ENCODE results near the gene SIRT2.

Gene SIRT2

DNA sequence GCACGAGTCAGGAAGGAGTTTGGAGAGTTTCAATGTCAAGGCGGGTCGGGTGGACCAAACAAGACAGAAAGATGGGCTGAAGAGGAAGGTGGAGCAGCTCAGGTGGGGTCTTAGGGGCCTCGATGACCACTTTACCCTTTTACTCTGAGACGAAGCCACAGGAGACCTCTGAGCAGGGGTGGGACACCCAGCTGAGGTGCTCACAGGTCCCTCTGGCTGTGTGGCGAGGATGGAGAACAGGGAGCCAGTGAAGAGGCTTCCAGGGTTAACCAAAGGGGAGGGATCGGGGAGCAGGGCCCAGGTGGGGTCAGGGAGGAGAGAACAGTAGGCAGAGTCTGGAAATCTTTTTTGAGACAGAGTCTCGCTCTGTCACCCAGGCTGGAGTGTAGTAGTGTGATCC, 14.5 kb upstream of the SIRT2 start:
- TF ChIP-seq EZH2phosphoT487 (conservative IDR thresholded peaks at IDR 0.05; ENCODE audit: low read length) = no peak
- TF ChIP-seq, protein P1, sequence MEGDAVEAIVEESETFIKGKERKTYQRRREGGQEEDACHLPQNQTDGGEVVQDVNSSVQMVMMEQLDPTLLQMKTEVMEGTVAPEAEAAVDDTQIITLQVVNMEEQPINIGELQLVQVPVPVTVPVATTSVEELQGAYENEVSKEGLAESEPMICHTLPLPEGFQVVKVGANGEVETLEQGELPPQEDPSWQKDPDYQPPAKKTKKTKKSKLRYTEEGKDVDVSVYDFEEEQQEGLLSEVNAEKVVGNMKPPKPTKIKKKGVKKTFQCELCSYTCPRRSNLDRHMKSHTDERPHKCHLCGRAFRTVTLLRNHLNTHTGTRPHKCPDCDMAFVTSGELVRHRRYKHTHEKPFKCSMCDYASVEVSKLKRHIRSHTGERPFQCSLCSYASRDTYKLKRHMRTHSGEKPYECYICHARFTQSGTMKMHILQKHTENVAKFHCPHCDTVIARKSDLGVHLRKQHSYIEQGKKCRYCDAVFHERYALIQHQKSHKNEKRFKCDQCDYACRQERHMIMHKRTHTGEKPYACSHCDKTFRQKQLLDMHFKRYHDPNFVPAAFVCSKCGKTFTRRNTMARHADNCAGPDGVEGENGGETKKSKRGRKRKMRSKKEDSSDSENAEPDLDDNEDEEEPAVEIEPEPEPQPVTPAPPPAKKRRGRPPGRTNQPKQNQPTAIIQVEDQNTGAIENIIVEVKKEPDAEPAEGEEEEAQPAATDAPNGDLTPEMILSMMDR (IDR thresholded peaks at IDR 0.05; ENCODE audit: insufficient read depth, low read length, poor library complexity, severe bottlenecking) = no peak
- Histone ChIP-seq H3K27me3 (ENCODE audit: low read length) (no peaks in the 10 kb centered on the region), H3F3A (ENCODE audit: insufficient read depth) (no peaks in the 10 kb centered on the region), H3K4me2 (ENCODE audit: low read depth, low read length, poor library complexity, severe bottlenecking) (no peak overlapping the region), H3K79me2 (ENCODE audit: insufficient read depth, low read length) (no peaks in the 10 kb centered on the region), H2AFZ (ENCODE audit: low read depth, low read length, severe bottlenecking) (no peak overlapping the region), H4K20me1 (ENCODE audit: low read depth, low read length) (no peaks in the 10 kb centered on the region), H3K9me3 (ENCODE audit: insufficient read depth, low read length) (no peaks in the 10 kb centered on the region), H3K36me3 (ENCODE audit: low read length) (no peaks in the 10 kb centered on the region), H3K4me3 (ENCODE audit: insufficient read depth, low read length, poor library complexity, severe bottlenecking) (no peak overlapping the region), H3K9ac (ENCODE audit: low read length) (no peak overlapping the region), H3K27ac (ENCODE audit: low read depth, low read length) (no peak overlapping the region), H3K9me2 (replicated peaks; ENCODE audit: insufficient read depth, low read length) (no peaks in the 10 kb centered on the region)

DNA sequence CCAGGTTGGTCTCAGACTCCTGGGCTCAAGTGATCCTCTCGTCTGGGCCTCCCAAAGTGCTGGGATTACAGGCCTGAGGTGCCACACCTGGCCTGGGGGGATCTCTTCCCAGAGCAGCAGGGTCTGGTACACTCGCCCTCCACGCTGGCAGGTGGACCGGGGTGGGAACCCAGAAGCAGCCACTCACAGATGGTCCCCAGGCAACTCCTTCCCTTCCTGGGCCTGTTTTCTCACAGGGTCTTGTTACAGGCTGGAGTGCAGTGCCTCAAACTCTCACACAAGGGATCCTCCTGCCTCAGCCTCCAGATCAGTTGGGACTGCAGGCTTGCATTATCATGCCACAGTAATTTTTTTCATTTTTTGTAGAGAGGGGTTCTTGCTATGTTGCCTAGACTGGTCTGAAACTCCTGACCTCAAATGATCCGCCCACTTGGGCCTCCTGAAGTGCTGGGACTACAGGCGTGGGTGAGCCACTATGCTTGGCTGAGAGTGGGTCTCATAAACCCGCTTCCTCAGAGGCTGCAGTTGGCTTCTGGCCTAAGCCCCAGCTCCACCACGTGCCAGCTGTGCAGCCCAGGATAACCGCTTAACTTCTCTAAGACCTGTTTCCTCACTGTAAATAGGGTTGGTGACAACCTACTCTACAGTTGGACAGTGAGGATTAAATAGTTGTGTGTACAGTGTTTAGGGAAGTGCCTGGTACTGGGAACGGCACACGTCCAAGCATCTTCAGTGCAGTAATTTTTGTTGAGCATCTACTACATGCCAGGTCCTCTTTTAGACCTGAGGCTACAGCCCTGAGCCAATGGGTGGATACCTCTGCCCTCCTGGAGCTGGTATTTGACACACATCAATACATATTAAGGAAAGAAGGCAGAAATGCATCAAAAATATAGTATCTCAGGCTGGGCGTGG, 13.4 kb upstream of the SIRT2 start:
- Histone ChIP-seq H3K9me3 (ENCODE audit: insufficient read depth, low read length) (no peaks in the 10 kb centered on the region), H3K4me3 (ENCODE audit: insufficient read depth, low read length, poor library complexity, severe bottlenecking) (no peak overlapping the region), H3K9ac (ENCODE audit: low read length) (no peak overlapping the region), H3K4me2 (ENCODE audit: low read depth, low read length, poor library complexity, severe bottlenecking) (no peak overlapping the region), H3K79me2 (ENCODE audit: insufficient read depth, low read length) (no peaks in the 10 kb centered on the region), H4K20me1 (ENCODE audit: low read depth, low read length) (no peaks in the 10 kb centered on the region), H3K36me3 (ENCODE audit: low read length) (no peaks in the 10 kb centered on the region), H3K9me2 (replicated peaks; ENCODE audit: insufficient read depth, low read length) (no peaks in the 10 kb centered on the region), H3K27ac (ENCODE audit: low read depth, low read length) (no peak overlapping the region), H3F3A (ENCODE audit: insufficient read depth) (no peaks in the 10 kb centered on the region), H3K27me3 (ENCODE audit: low read length) (no peaks in the 10 kb centered on the region), H2AFZ (ENCODE audit: low read depth, low read length, severe bottlenecking) (no peak overlapping the region)
- TF ChIP-seq, protein P1 (IDR thresholded peaks at IDR 0.05; ENCODE audit: insufficient read depth, low read length, poor library complexity, severe bottlenecking) = no peak
- no peak for TF ChIP-seq EZH2phosphoT487 (conservative IDR thresholded peaks at IDR 0.05; ENCODE audit: low read length)

DNA sequence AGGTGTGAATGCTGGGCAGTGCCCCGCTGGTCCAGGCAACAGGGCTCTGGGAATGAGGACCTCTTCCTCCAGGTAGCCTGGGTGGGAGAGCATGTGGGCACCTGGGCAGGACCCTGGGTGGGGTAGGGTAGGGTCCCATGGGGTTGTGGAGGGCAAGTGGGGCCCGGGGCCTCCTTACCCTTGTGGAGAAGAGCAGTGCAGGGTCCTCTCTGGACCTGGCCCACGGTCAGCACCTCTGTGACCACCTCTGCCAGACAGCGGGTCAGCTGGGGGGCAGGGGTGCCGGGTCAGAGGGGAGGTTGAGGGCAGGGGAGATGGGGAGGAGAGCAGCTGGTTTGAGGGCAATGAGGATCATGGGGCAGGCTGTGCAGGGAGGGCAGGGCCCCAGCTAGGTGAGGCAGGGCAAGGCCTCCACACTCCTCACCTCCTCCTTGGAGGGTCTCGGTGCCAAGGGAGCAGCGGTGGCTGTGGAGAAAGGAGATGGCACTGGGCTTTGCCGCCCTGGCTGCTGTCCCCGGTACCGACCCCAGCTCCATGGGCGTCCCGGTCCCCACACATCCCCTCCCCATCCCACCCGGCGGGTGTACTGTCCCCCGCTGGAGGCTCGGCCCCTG, 12.1 kb upstream of the SIRT2 start:
- Histone ChIP-seq H3K4me2 (ENCODE audit: low read depth, low read length, poor library complexity, severe bottlenecking) (no peak overlapping the region), H3K27ac (ENCODE audit: low read depth, low read length) (no peak overlapping the region), H3K27me3 (ENCODE audit: low read length) (no peaks in the 10 kb centered on the region), H3K9me2 (replicated peaks; ENCODE audit: insufficient read depth, low read length) (no peaks in the 10 kb centered on the region), H4K20me1 (ENCODE audit: low read depth, low read length) (no peaks in the 10 kb centered on the region), H3K9me3 (ENCODE audit: insufficient read depth, low read length) (no peaks in the 10 kb centered on the region), H3F3A (ENCODE audit: insufficient read depth) (no peaks in the 10 kb centered on the region), H3K36me3 (ENCODE audit: low read length) (no peaks in the 10 kb centered on the region), H3K79me2 (ENCODE audit: insufficient read depth, low read length) (no peaks in the 10 kb centered on the region), H3K9ac (ENCODE audit: low read length) (no peak overlapping the region), H3K4me3 (ENCODE audit: insufficient read depth, low read length, poor library complexity, severe bottlenecking) (no peak overlapping the region), H2AFZ (ENCODE audit: low read depth, low read length, severe bottlenecking) (no peak overlapping the region)
- TF ChIP-seq EZH2phosphoT487 (conservative IDR thresholded peaks at IDR 0.05; ENCODE audit: low read length) = no peak
- TF ChIP-seq, protein P1 (IDR thresholded peaks at IDR 0.05; ENCODE audit: insufficient read depth, low read length, poor library complexity, severe bottlenecking) = no peak
